HG03520 (cell line): ENCODE data around the gene CCDC33.

ENCODE experiments used
- ATAC-seq: cut with Tn5 transposase; IDR thresholded peaks from one replicate; pipeline ENCODE4 v1.9.1; 2021; ENCODE audit warnings: mild to moderate bottlenecking, moderate library complexity; ENCODE audit not compliant: unreplicated experiment

CCDC33 gene

GRCh38 chr15:74281147-74282133 is 45.3 kb downstream of the CCDC33 start:
- no peak for ATAC-seq

GRCh38 chr15:74283368-74283767 is 47.2 kb downstream of the CCDC33 start:
- ATAC-seq: no peak

- no peak for ATAC-seq
These were observed 53.5 kb downstream of the CCDC33 start for GRCh38 chr15:74289671-74290070.

- no peak for ATAC-seq
These were observed 54.5 kb downstream of the CCDC33 start for GRCh38 chr15:74290645-74291044.

GRCh38 chr15:74291101-74292071 is 55.3 kb downstream of the CCDC33 start:
- no peak for ATAC-seq

GRCh38 chr15:74293021-74293810 is 57.1 kb downstream of the CCDC33 start:
- no peak for ATAC-seq

GRCh38 chr15:74294010-74294409 is 57.9 kb downstream of the CCDC33 start:
- no peak for ATAC-seq

GRCh38 chr15:74295800-74296199 is 59.7 kb downstream of the CCDC33 start:
- ATAC-seq: no peak

GRCh38 chr15:74297887-74298286 is 61.8 kb downstream of the CCDC33 start:
- no peak for ATAC-seq

GRCh38 chr15:74300057-74300795 is 64.1 kb downstream of the CCDC33 start:
- ATAC-seq: no peak

- no peak for ATAC-seq
These were observed 65.6 kb downstream of the CCDC33 start for GRCh38 chr15:74301583-74302361.

- ATAC-seq: no peak
These were observed 66.8 kb downstream of the CCDC33 start for GRCh38 chr15:74302821-74303359.

- ATAC-seq: no peak
These were observed 67.7 kb downstream of the CCDC33 start for GRCh38 chr15:74303741-74304309.

GRCh38 chr15:74304431-74304830 is 68.3 kb downstream of the CCDC33 start:
- ATAC-seq: no peak

- ATAC-seq: no peak
These were observed 69.6 kb downstream of the CCDC33 start for GRCh38 chr15:74305687-74306086.

GRCh38 chr15:74306781-74307217 is 70.7 kb downstream of the CCDC33 start:
- ATAC-seq: no peak

GRCh38 chr15:74307827-74308811 is 72.0 kb downstream of the CCDC33 start:
- ATAC-seq: no peak
